SK-N-MC (cell line): ENCODE results near the gene RNF150.

Experiments
- DNase-seq: peaks from one replicate; pipeline ENCODE4 v3.0.0-alpha.2; 2011; ENCODE audit warnings: low read depth, low spot score
- H3K27ac ChIP-seq: fragments of 200-600 bp; sonication (generic); 2 replicates; pipeline ENCODE4 v1.5.1; 2016; ENCODE audit warnings: mixed run types
- H3K36me3 ChIP-seq: fragments of 200-600 bp; sonication (generic); 2 replicates; pipeline ENCODE4 v1.6.1; 2017; ENCODE audit warnings: antibody characterized with exemption, low read length, mixed read lengths; ENCODE audit not compliant: insufficient read depth
- H3K4me3 ChIP-seq: fragments of 200-600 bp; sonication (generic); 2 replicates; pipeline ENCODE4 v1.5.1; 2016
- H3K9ac ChIP-seq: fragments of 200-600 bp; sonication (generic); 2 replicates; pipeline ENCODE4 v1.8.0; 2017; ENCODE audit warnings: mixed run types, mixed read lengths; ENCODE audit not compliant: insufficient read length
- H3K9me3 ChIP-seq: fragments of 200-600 bp; sonication (generic); 2 replicates; pipeline ENCODE4 v1.6.1; 2017; ENCODE audit warnings: low read depth, mild to moderate bottlenecking, antibody characterized with exemption, low read length, moderate library complexity, mixed read lengths
- EZH2 ChIP-seq: fragments of 200-600 bp; sonication (generic); IDR thresholded peaks from one replicate; pipeline ENCODE4 v1.6.1; 2017; ENCODE audit warnings: antibody characterized with exemption
- FOXP2 ChIP-seq: optimal IDR thresholded peaks from 2 replicates; pipeline ENCODE3; 2011; ENCODE audit warnings: mild to moderate bottlenecking, moderate library complexity; ENCODE audit not compliant: insufficient read depth; ENCODE audit errors: extremely low read length, control extremely low read depth
- POLR2AphosphoS5 ChIP-seq: IDR thresholded peaks from 2 replicates; pipeline ENCODE4 v1.6.1; 2012; ENCODE audit warnings: mild to moderate bottlenecking, low read depth, low read length, borderline replicate concordance

Gene RNF150

GRCh38 chr4:140930557-140930956, 202.7 kb downstream of the RNF150 start:
- DNase-seq: no peak
- TF ChIP-seq EZH2 (no peak), POLR2AphosphoS5 (no peak), FOXP2 (no peak)
- Histone ChIP-seq H3K4me3 (no peak overlapping the region), H3K9ac (no peak overlapping the region), H3K9me3 (no peaks in the 10 kb centered on the region), H3K27ac (no peak overlapping the region), H3K36me3 (no peaks in the 10 kb centered on the region)

- Histone ChIP-seq H3K27ac (no peak overlapping the region), H3K36me3 (no peaks in the 10 kb centered on the region), H3K9ac (no peak overlapping the region), H3K4me3 (no peak overlapping the region), H3K9me3 (no peaks in the 10 kb centered on the region)
- no peak for DNase-seq
- no peak for TF ChIP-seq EZH2
- TF ChIP-seq FOXP2: no peak
- TF ChIP-seq POLR2AphosphoS5: no peak
These were observed 203.3 kb downstream of the RNF150 start for GRCh38 chr4:140930011-140930410.

GRCh38 chr4:140928880-140929279, 204.4 kb downstream of the RNF150 start:
- DNase-seq: no peak

GRCh38 chr4:140926672-140927071, 206.6 kb downstream of the RNF150 start:
- peak; percentile 20 for DNase-seq
- H3K9ac ChIP-seq: no peak overlapping the region
- no peak for TF ChIP-seq FOXP2
- no peak for TF ChIP-seq EZH2
- no peak for TF ChIP-seq POLR2AphosphoS5
- no peaks in the 10 kb centered on the region for H3K36me3 ChIP-seq
- H3K4me3 ChIP-seq: 0 out of 2 replicates have a peak overlapping the region, but pooled peaks have one; percentile 7
- H3K27ac ChIP-seq: peak overlapping the region; percentile 39; the same call in 1 of the 2 replicates
- H3K9me3 ChIP-seq: no peaks in the 10 kb centered on the region

More at GRCh38 chr4:140928880-140929279, 204.4 kb downstream of the RNF150 start:
- no peaks in the 10 kb centered on the region for H3K9me3 ChIP-seq
- H3K4me3 ChIP-seq: no peak overlapping the region
- no peaks in the 10 kb centered on the region for H3K36me3 ChIP-seq
- TF ChIP-seq FOXP2: no peak
- TF ChIP-seq POLR2AphosphoS5: no peak
- no peak for TF ChIP-seq EZH2
- no peak overlapping the region for H3K27ac ChIP-seq
- H3K9ac ChIP-seq: no peak overlapping the region

GRCh38 chr4:140925417-140925816, 207.9 kb downstream of the RNF150 start:
- DNase-seq: no peak
- Histone ChIP-seq H3K27ac (no peak overlapping the region), H3K9me3 (no peaks in the 10 kb centered on the region)

GRCh38 chr4:140924761-140925392, 208.4 kb downstream of the RNF150 start:
- no peaks in the 10 kb centered on the region for H3K9me3 ChIP-seq

More at GRCh38 chr4:140925417-140925816, 207.9 kb downstream of the RNF150 start:
- Histone ChIP-seq H3K36me3 (no peaks in the 10 kb centered on the region), H3K4me3 (no peak overlapping the region), H3K9ac (no peak overlapping the region)
- TF ChIP-seq FOXP2 (no peak), POLR2AphosphoS5 (no peak)

GRCh38 chr4:140906993-140907962, 226.0 kb downstream of the RNF150 start:
- Histone ChIP-seq H3K36me3 (no peaks in the 10 kb centered on the region), H3K27ac (no peak overlapping the region), H3K9me3 (no peaks in the 10 kb centered on the region), H3K4me3 (no peak overlapping the region), H3K9ac (no peak overlapping the region)
- TF ChIP-seq FOXP2: no peak
- TF ChIP-seq POLR2AphosphoS5: no peak
- no peak for TF ChIP-seq EZH2
- DNase-seq: no peak

More at GRCh38 chr4:140924761-140925392, 208.4 kb downstream of the RNF150 start:
- TF ChIP-seq FOXP2 (no peak), POLR2AphosphoS5 (no peak)
- DNase-seq: no peak
- Histone ChIP-seq H3K9ac (no peak overlapping the region), H3K4me3 (no peak overlapping the region), H3K27ac (no peak overlapping the region), H3K36me3 (no peaks in the 10 kb centered on the region)

GRCh38 chr4:140904904-140905303, 228.4 kb downstream of the RNF150 start:
- H3K4me3 ChIP-seq: no peak overlapping the region
- DNase-seq: no peak
- no peak overlapping the region for H3K27ac ChIP-seq

More at GRCh38 chr4:140904904-140905303, 228.4 kb downstream of the RNF150 start:
- H3K9me3 ChIP-seq: no peaks in the 10 kb centered on the region
- H3K9ac ChIP-seq: no peak overlapping the region
- TF ChIP-seq POLR2AphosphoS5: no peak
- TF ChIP-seq FOXP2: no peak
- TF ChIP-seq EZH2: no peak
- H3K36me3 ChIP-seq: no peaks in the 10 kb centered on the region
